Stimulated activated naive CD8-positive, alpha-beta T cell treated with anti-CD3 and anti-CD28 coated beads, Interleukin-15, amount 100 ng/mL, for 72 hours (primary cell): Measurements from ENCODE around the gene GGT5.
"Not testable (repeated sequence)": the region's sequence is repeated elsewhere in the genome, so short reads cannot be mapped to it uniquely, and the experiment has no call there.

ENCODE experiments used
- ATAC-seq: fragments of 150-1000 bp; cut with Tn5 transposase; 2 replicates; pipeline ENCODE4 v1.10.0; 2021; ENCODE audit warnings: mild to moderate bottlenecking, moderate library complexity
- DNase-seq, 2 donors: peaks; one replicate each; pipeline ENCODE4 v3.0.0; 2021 to 2022
- H3K27ac Mint-ChIP-seq, 2 donors: one replicate each; pipeline ENCODE4 v1.8.0; 2022; ENCODE audit warnings: mild to moderate bottlenecking in 2 of 2, mixed read lengths in 2 of 2, moderate library complexity in 2 of 2
- H3K27me3 Mint-ChIP-seq: one replicate; pipeline ENCODE4 v1.8.0; 2022; ENCODE audit warnings: mixed read lengths
- H3K4me1 Mint-ChIP-seq: one replicate; pipeline ENCODE4 v1.8.0; 2022; ENCODE audit warnings: mild to moderate bottlenecking, mixed read lengths
- H3K4me3 Mint-ChIP-seq, 2 donors: one replicate each; pipeline ENCODE4 v1.8.0; 2022; ENCODE audit warnings: mild to moderate bottlenecking in 2 of 2, mixed read lengths in 2 of 2, moderate library complexity in 1 of 2
- H3K9me3 Mint-ChIP-seq, 2 donors: one replicate each; pipeline ENCODE4 v1.8.0; 2022; ENCODE audit warnings: mixed read lengths in 2 of 2

GGT5 gene

GRCh38 chr22:24245030-24245431 is at the start of gene GGT5:
Gene GGT5 (minus strand): TSS chr22:24245082. CDS start chr22:24244725, 357 bp downstream.
- not testable (repeated sequence) for H3K9me3 Mint-ChIP-seq, ATAC-seq, H3K4me3 Mint-ChIP-seq, H3K27me3 Mint-ChIP-seq, DNase-seq
- peaks cover 44% of the 10 kb centered on the region for H3K4me1 Mint-ChIP-seq
- H3K27ac Mint-ChIP-seq, result peak within 1 kb of the TSS; percentile 22 to 74

- not testable (repeated sequence) for H3K27ac Mint-ChIP-seq, H3K4me3 Mint-ChIP-seq, ATAC-seq, H3K9me3 Mint-ChIP-seq, DNase-seq, H3K27me3 Mint-ChIP-seq
- H3K4me1 Mint-ChIP-seq, result peaks cover 33% of the 10 kb centered on the region
These were observed 47.4 kb upstream of the GGT5 start for GRCh38 chr22:24292202-24292830.

GRCh38 chr22:24291515-24292201 is 46.8 kb upstream of the GGT5 start:
- no peak for DNase-seq
- H3K4me1 Mint-ChIP-seq, result peaks cover 39% of the 10 kb centered on the region
- no peak overlapping the region for H3K4me3 Mint-ChIP-seq
- no peaks in the 10 kb centered on the region for H3K9me3 Mint-ChIP-seq
- no peak for ATAC-seq
- no peaks in the 10 kb centered on the region for H3K27me3 Mint-ChIP-seq
- H3K27ac Mint-ChIP-seq, result no peak overlapping the region

- H3K4me3 Mint-ChIP-seq, result no peak overlapping the region
- ATAC-seq (no peak), DNase-seq (no peak)
- H3K27me3 Mint-ChIP-seq, result no peaks in the 10 kb centered on the region
- H3K27ac Mint-ChIP-seq, result peak overlapping the region in 1 of 2 donors; percentile 58
- H3K9me3 Mint-ChIP-seq, result no peaks in the 10 kb centered on the region
- H3K4me1 Mint-ChIP-seq, result peaks cover 43% of the 10 kb centered on the region
These were observed 45.6 kb upstream of the GGT5 start for GRCh38 chr22:24290459-24290858.

- ATAC-seq (no peak), DNase-seq (no peak)
- no peak overlapping the region for H3K4me3 Mint-ChIP-seq
- H3K27me3 Mint-ChIP-seq, result no peaks in the 10 kb centered on the region
- peaks cover 50% of the 10 kb centered on the region for H3K4me1 Mint-ChIP-seq
- H3K27ac Mint-ChIP-seq, result no peak overlapping the region
- no peaks in the 10 kb centered on the region for H3K9me3 Mint-ChIP-seq
These were observed 44.9 kb upstream of the GGT5 start for GRCh38 chr22:24289741-24290163.

- DNase-seq (no peak), ATAC-seq (no peak)
- Mint-ChIP-seq H3K4me1 (peaks cover 56% of the 10 kb centered on the region), H3K27ac (no peak overlapping the region), H3K27me3 (no peaks in the 10 kb centered on the region), H3K9me3 (no peaks in the 10 kb centered on the region), H3K4me3 (no peak overlapping the region)
These were observed 44.2 kb upstream of the GGT5 start for GRCh38 chr22:24289114-24289513.

GRCh38 chr22:24287801-24288200 is 42.9 kb upstream of the GGT5 start:
- H3K4me1 Mint-ChIP-seq, result peaks cover 63% of the 10 kb centered on the region
- H3K27me3 Mint-ChIP-seq, H3K9me3 Mint-ChIP-seq, H3K27ac Mint-ChIP-seq, H3K4me3 Mint-ChIP-seq, ATAC-seq, DNase-seq: not testable (repeated sequence)

- H3K4me1 Mint-ChIP-seq, result peaks cover 67% of the 10 kb centered on the region
- ATAC-seq, H3K4me3 Mint-ChIP-seq, H3K27ac Mint-ChIP-seq, H3K27me3 Mint-ChIP-seq, H3K9me3 Mint-ChIP-seq, DNase-seq: not testable (repeated sequence)
These were observed 42.3 kb upstream of the GGT5 start for GRCh38 chr22:24287212-24287611.

- ATAC-seq (peak; percentile 95), DNase-seq (no peak)
- H3K27me3 Mint-ChIP-seq, result no peaks in the 10 kb centered on the region
- H3K4me3 Mint-ChIP-seq, result peak overlapping the region; percentile 22 to 48
- H3K9me3 Mint-ChIP-seq, result no peaks in the 10 kb centered on the region
- H3K4me1 Mint-ChIP-seq, result peaks cover 68% of the 10 kb centered on the region
- H3K27ac Mint-ChIP-seq, result peak overlapping the region in 1 of 2 donors; percentile 54
These were observed 40.4 kb upstream of the GGT5 start for GRCh38 chr22:24285245-24285644.

GRCh38 chr22:24284747-24285203 is 39.9 kb upstream of the GGT5 start:
- DNase-seq (no peak), ATAC-seq (peak; percentile 87)
- Mint-ChIP-seq H3K27ac (peak overlapping the region; percentile 1 to 54), H3K27me3 (no peaks in the 10 kb centered on the region), H3K4me3 (peak overlapping the region; percentile 22 to 48), H3K4me1 (peaks cover 67% of the 10 kb centered on the region), H3K9me3 (no peaks in the 10 kb centered on the region)

- Mint-ChIP-seq H3K4me3 (no peak overlapping the region), H3K9me3 (no peaks in the 10 kb centered on the region), H3K27me3 (no peaks in the 10 kb centered on the region), H3K27ac (no peak overlapping the region), H3K4me1 (peaks cover 70% of the 10 kb centered on the region)
- DNase-seq (no peak), ATAC-seq (no peak)
These were observed 37.5 kb upstream of the GGT5 start for GRCh38 chr22:24282401-24282800.

- H3K9me3 Mint-ChIP-seq, H3K27me3 Mint-ChIP-seq, H3K27ac Mint-ChIP-seq, DNase-seq, H3K4me3 Mint-ChIP-seq: not testable (repeated sequence)
- peak; percentile 28 for ATAC-seq
- peaks cover 65% of the 10 kb centered on the region for H3K4me1 Mint-ChIP-seq
These were observed 35.5 kb upstream of the GGT5 start for GRCh38 chr22:24280363-24280762.

GRCh38 chr22:24274696-24275405 is 30.0 kb upstream of the GGT5 start:
- Mint-ChIP-seq H3K4me1 (peaks cover 57% of the 10 kb centered on the region), H3K4me3 (peak overlapping the region in 1 of 2 donors; percentile 44), H3K27ac (peak overlapping the region in 1 of 2 donors; percentile 59)
- not testable (repeated sequence) for H3K9me3 Mint-ChIP-seq, DNase-seq, H3K27me3 Mint-ChIP-seq, ATAC-seq

- H3K4me3 Mint-ChIP-seq, result peak overlapping the region; percentile 64 to 90
- H3K27me3 Mint-ChIP-seq, H3K9me3 Mint-ChIP-seq, ATAC-seq, DNase-seq: not testable (repeated sequence)
- peaks cover 53% of the 10 kb centered on the region for H3K4me1 Mint-ChIP-seq
- peak overlapping the region in 1 of 2 donors; percentile 83 for H3K27ac Mint-ChIP-seq
These were observed 29.0 kb upstream of the GGT5 start for GRCh38 chr22:24273906-24274305.

GRCh38 chr22:24273031-24273430 is 28.1 kb upstream of the GGT5 start:
- peaks cover 53% of the 10 kb centered on the region for H3K4me1 Mint-ChIP-seq
- DNase-seq, H3K27me3 Mint-ChIP-seq, H3K9me3 Mint-ChIP-seq: not testable (repeated sequence)
- H3K4me3 Mint-ChIP-seq, result peak overlapping the region; percentile 90 to 96
- peak; percentile 68 for ATAC-seq
- H3K27ac Mint-ChIP-seq, result peak overlapping the region in 1 of 2 donors; percentile 40
